PC-3 (cell line): Measurements from ENCODE around the gene SHMT1. TPM values are rescaled to one million over a fixed set of nuclear protein-coding genes. Genes with fewer than 3 reads are reported as not detected.
"Not testable (repeated sequence)": the region's sequence is repeated elsewhere in the genome, so short reads cannot be mapped to it uniquely, and the experiment has no call there.

Source experiments
- ATAC-seq: fragments of 200-7000 bp; cut with Tn5 transposase; 2 replicates; pipeline ENCODE4 v1.9.1; 2020; ENCODE audit warnings: mild to moderate bottlenecking, moderate library complexity
- BruUV-seq: library from RNA; stranded (reverse); fragments of 400-500 nt; replicated peaks from 2 replicates; lab custom pipeline; 2021; lab: Mats Ljungman, UMichigan
- CTCF ChIA-PET: fragments of 300-600 bp; sonication (Branson Sonifier 250); formaldehyde crosslinking; loops from one replicate; lab custom pipeline; 2022; ENCODE audit warnings: antibody characterized with exemption; lab: Charles Lee
- POLR2A ChIA-PET: fragments of 300-600 bp; sonication (Branson Sonifier 250); formaldehyde crosslinking; loops from one replicate; lab custom pipeline; 2022; ENCODE audit warnings: antibody characterized with exemption; ENCODE audit not compliant: unreplicated experiment; lab: Charles Lee
- DNase-seq: peaks from one replicate; pipeline ENCODE4 v3.0.0-alpha.2; 2015
- H2AFZ ChIP-seq: fragments of 300-600 bp; sonication (generic); 2 replicates; pipeline ENCODE4 v1.6.0; 2016; ENCODE audit warnings: antibody characterized with exemption, low read length
- H3F3A ChIP-seq: fragments of 300-600 bp; sonication (generic); one replicate; pipeline ENCODE4 v1.6.0; 2017; ENCODE audit warnings: antibody characterized with exemption, low read length, control low read depth, mild to moderate bottlenecking; ENCODE audit not compliant: unreplicated experiment
- H3K27ac ChIP-seq: fragments of 300-600 bp; sonication (generic); 2 replicates; pipeline ENCODE4 v1.5.1; 2016; ENCODE audit warnings: mild to moderate bottlenecking, low read length
- H3K27me3 ChIP-seq: fragments of 300-600 bp; sonication (generic); 2 replicates; pipeline ENCODE4 v1.6.1; 2016; ENCODE audit warnings: low read length, mixed read lengths
- H3K36me3 ChIP-seq: fragments of 300-600 bp; sonication (generic); 2 replicates; pipeline ENCODE4 v1.6.1; 2016; ENCODE audit warnings: low read depth, mixed run types, low read length, mixed read lengths
- H3K4me1 ChIP-seq: fragments of 300-600 bp; sonication (generic); 2 replicates; pipeline ENCODE4 v1.5.1; 2016; ENCODE audit warnings: low read length; ENCODE audit not compliant: insufficient read depth
- H3K4me2 ChIP-seq: fragments of 300-600 bp; sonication (generic); 2 replicates; pipeline ENCODE4 v1.6.0; 2016; ENCODE audit warnings: low read length
- H3K4me3 ChIP-seq: fragments of 300-600 bp; sonication (generic); 2 replicates; pipeline ENCODE4 v1.5.1; 2016; ENCODE audit warnings: mild to moderate bottlenecking, low read length, mixed read lengths
- H3K79me2 ChIP-seq: fragments of 300-600 bp; sonication (generic); 2 replicates; pipeline ENCODE4 v1.6.1; 2017; ENCODE audit warnings: low read length, mixed read lengths
- H3K9ac ChIP-seq: fragments of 300-600 bp; sonication (generic); 2 replicates; pipeline ENCODE4 v1.6.0; 2016; ENCODE audit warnings: mild to moderate bottlenecking, low read length
- H3K9me2 ChIP-seq: fragments of 300-600 bp; sonication (generic); replicated peaks from 2 replicates; pipeline ENCODE4 v1.6.1; 2016; ENCODE audit warnings: mixed run types, low read length, mixed read lengths
- H3K9me3 ChIP-seq: fragments of 300-600 bp; sonication (generic); 2 replicates; pipeline ENCODE4 v1.6.1; 2016; ENCODE audit warnings: low read length, mixed read lengths
- H4K20me1 ChIP-seq: fragments of 300-600 bp; sonication (generic); 2 replicates; pipeline ENCODE4 v1.6.1; 2016; ENCODE audit warnings: low read length, mixed read lengths
- EZH2 ChIP-seq: fragments of 300-600 bp; sonication (generic); IDR thresholded peaks from one replicate; pipeline ENCODE4 v1.6.1; 2017; ENCODE audit warnings: antibody characterized with exemption, mild to moderate bottlenecking, low read length; ENCODE audit not compliant: unreplicated experiment
- EZH2phosphoT487 ChIP-seq: fragments of 300-600 bp; sonication (generic); IDR thresholded peaks from 2 replicates; pipeline ENCODE4 v1.6.1; 2018; ENCODE audit warnings: mild to moderate bottlenecking, antibody characterized with exemption, low read length, borderline replicate concordance
- intact Hi-C: fragments of 100-400 bp; cut with micrococcal nuclease; formaldehyde crosslinking; loops from 2 replicates; pipeline ENCODE4 v1.9.0; 2023
- total RNA-seq: library from RNA; depleted of rRNA; stranded (reverse); fragments of >200 nt; gene quantifications from 2 replicates; pipeline ENCODE4 v1.2.3, GENCODE V29; 2014
- TF ChIP-seq, protein P1 (sequence below): fragments of 300-600 bp; sonication (generic); conservative IDR thresholded peaks from 2 replicates; pipeline ENCODE4 v1.5.1; 2017; ENCODE audit warnings: antibody characterized with exemption, low read depth, mild to moderate bottlenecking, low read length

The SHMT1 gene
- total RNA-seq, 1 experiment from 2014 or later = 61.5 TPM

DNA sequence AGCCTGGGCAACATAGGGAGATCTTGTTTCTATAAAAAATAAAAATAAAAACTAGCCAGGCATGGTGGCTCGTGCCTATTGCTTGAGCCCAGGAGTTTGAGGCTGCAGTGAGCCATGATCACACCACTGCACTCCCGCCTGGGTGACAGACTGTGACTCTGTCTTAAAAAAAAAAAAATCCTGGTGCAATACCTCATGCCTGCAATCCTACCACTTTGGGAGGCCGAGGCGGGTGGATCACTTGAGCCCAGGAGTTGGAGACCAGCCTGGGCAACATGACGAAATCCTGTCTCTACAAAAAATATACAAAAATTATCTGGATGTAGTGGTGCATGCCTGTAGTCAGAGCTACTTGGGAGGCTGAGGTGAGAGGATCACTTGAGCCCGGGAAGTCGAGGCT lies 20.9 kb upstream of the SHMT1 start:
- H3F3A ChIP-seq, H3K9ac ChIP-seq, H3K9me3 ChIP-seq, ATAC-seq, POLR2A ChIA-PET, H3K9me2 ChIP-seq, H3K27ac ChIP-seq, H3K4me3 ChIP-seq, H3K4me1 ChIP-seq, H3K27me3 ChIP-seq, H3K4me2 ChIP-seq, H3K36me3 ChIP-seq, intact Hi-C loops, CTCF ChIA-PET, H2AFZ ChIP-seq, BruUV-seq, DNase-seq, H3K79me2 ChIP-seq, H4K20me1 ChIP-seq: not testable (repeated sequence)

DNA sequence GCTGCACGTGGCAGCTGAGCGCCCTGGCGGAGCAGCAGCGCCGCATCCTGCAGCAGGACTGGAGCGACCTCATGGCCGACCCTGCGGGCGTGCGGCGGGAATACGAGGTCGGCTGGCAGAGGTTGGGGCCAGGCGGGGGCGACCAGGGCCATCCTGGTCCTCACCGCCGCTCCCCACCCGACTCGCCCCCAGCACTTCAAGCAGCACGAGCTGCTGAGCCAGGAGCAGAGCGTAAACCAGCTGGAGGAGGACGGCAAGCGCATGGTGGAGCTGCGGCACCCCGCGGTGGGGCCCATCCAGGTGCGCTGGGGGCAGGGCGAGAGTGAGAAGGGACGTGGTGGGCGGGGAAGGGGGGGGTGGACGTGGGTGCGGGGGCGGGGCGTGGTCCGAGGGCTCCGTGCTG lies 19.7 kb upstream of the SHMT1 start:
- H3F3A ChIP-seq, H3K9me2 ChIP-seq, H3K4me2 ChIP-seq, H3K27ac ChIP-seq, H4K20me1 ChIP-seq, H3K79me2 ChIP-seq, H2AFZ ChIP-seq, H3K36me3 ChIP-seq, CTCF ChIA-PET, H3K4me3 ChIP-seq, POLR2A ChIA-PET, H3K4me1 ChIP-seq, H3K27me3 ChIP-seq, H3K9ac ChIP-seq, DNase-seq, H3K9me3 ChIP-seq, intact Hi-C loops, ATAC-seq, BruUV-seq: not testable (repeated sequence)

DNA sequence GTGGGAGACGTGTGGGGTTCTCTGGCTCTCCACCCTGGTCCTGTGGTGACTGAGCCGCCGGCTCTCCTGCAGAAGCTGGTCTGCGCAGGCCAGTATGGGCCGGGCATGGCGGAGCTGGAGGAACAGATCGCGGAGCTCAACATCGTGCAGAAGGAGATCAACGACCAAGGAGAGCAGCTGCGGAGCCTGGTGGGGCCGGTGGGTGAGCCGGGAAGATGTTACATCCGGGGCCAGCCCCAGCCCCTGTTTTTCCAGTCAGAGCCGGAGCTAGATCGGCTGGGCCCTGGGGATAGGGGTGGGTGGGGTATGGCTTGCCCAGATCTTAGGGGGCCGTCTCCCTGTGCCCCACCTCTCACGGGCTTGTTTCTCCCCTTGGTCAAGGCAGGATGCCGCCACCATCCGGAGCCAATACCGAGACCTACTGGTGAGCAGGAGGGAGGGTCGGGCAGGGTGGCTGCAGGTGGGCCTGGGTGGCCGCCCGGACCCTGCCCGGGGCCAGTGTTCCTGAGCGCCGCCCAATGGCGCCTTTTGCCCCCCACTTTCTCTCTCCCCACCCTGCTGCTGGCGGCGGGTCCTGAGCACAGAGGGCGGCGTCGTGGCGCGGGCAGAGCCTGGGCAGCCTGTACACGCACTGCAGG lies 19.2 kb upstream of the SHMT1 start:
- H3K9me3 ChIP-seq = no peaks in the 10 kb centered on the region
- intact Hi-C loops = no loop called here
- H3K27ac ChIP-seq = no peak overlapping the region
- H3K79me2 ChIP-seq = no peaks in the 10 kb centered on the region
- no peaks in the 10 kb centered on the region for H3K36me3 ChIP-seq
- H3F3A ChIP-seq = no peaks in the 10 kb centered on the region
- CTCF ChIA-PET = no interaction called here
- peaks cover 7% of the 10 kb centered on the region for H3K4me1 ChIP-seq
- DNase-seq (no peak), ATAC-seq (no peak)
- TF ChIP-seq, protein P1, sequence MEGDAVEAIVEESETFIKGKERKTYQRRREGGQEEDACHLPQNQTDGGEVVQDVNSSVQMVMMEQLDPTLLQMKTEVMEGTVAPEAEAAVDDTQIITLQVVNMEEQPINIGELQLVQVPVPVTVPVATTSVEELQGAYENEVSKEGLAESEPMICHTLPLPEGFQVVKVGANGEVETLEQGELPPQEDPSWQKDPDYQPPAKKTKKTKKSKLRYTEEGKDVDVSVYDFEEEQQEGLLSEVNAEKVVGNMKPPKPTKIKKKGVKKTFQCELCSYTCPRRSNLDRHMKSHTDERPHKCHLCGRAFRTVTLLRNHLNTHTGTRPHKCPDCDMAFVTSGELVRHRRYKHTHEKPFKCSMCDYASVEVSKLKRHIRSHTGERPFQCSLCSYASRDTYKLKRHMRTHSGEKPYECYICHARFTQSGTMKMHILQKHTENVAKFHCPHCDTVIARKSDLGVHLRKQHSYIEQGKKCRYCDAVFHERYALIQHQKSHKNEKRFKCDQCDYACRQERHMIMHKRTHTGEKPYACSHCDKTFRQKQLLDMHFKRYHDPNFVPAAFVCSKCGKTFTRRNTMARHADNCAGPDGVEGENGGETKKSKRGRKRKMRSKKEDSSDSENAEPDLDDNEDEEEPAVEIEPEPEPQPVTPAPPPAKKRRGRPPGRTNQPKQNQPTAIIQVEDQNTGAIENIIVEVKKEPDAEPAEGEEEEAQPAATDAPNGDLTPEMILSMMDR = no peak
- TF ChIP-seq EZH2 (no peak), EZH2phosphoT487 (no peak)
- H3K9ac ChIP-seq = no peak overlapping the region
- POLR2A ChIA-PET = no interaction called here
- H3K9me2 ChIP-seq = no peaks in the 10 kb centered on the region
- no peaks in the 10 kb centered on the region for H3K27me3 ChIP-seq
- no peaks in the 10 kb centered on the region for H4K20me1 ChIP-seq
- no TSS peak for BruUV-seq
- no peak overlapping the region for H3K4me3 ChIP-seq
- no peak overlapping the region for H2AFZ ChIP-seq
- no peak overlapping the region for H3K4me2 ChIP-seq

DNA sequence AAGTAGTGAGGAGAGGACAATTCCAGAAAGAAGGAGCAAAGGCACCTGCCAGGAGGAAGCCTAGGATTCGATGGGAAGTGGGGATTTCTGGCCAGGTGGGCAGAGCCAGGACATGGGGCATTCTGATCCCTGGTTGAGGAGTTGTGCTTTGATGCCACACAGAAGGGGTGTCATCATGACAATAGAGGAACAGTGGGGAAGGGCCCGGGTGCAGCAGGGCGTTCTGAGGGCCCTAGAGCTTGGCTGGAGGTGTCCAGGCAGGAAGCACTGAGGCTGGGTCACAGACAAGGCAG lies 18.5 kb upstream of the SHMT1 start:
- H3F3A ChIP-seq = no peaks in the 10 kb centered on the region
- no peaks in the 10 kb centered on the region for H3K27me3 ChIP-seq
- intact Hi-C loops = no loop called here
- ChIA-PET CTCF (no interaction called here), POLR2A (no interaction called here)
- H3K4me1 ChIP-seq = peaks cover 12% of the 10 kb centered on the region
- no peaks in the 10 kb centered on the region for H3K9me3 ChIP-seq
- H3K9me2 ChIP-seq = no peaks in the 10 kb centered on the region
- H3K4me3 ChIP-seq = no peak overlapping the region
- H3K36me3 ChIP-seq = no peaks in the 10 kb centered on the region
- no peak overlapping the region for H3K4me2 ChIP-seq
- TF ChIP-seq EZH2phosphoT487 (no peak), EZH2 (no peak)
- TF ChIP-seq, protein P1 = no peak
- no peak for DNase-seq
- H3K27ac ChIP-seq = no peak overlapping the region
- BruUV-seq = no TSS peak
- H4K20me1 ChIP-seq = no peaks in the 10 kb centered on the region
- no peak overlapping the region for H2AFZ ChIP-seq
- no peak for ATAC-seq
- no peak overlapping the region for H3K9ac ChIP-seq
- H3K79me2 ChIP-seq = no peaks in the 10 kb centered on the region
